ENCODE data around the gene BICRA. TPM values are rescaled to one million over a fixed set of nuclear protein-coding genes. Genes with fewer than 3 reads are reported as not detected.
"Not testable (repeated sequence)": the region's sequence is repeated elsewhere in the genome, so short reads cannot be mapped to it uniquely, and the experiment has no call there.

The BICRA gene
- total and polyA plus RNA-seq, 9 of the 15 experiments (the other 6 are each of a cell fraction or from before 2014, with no cell fraction given), result 0.01 to 8.8 (median 1.2) TPM

DNA sequence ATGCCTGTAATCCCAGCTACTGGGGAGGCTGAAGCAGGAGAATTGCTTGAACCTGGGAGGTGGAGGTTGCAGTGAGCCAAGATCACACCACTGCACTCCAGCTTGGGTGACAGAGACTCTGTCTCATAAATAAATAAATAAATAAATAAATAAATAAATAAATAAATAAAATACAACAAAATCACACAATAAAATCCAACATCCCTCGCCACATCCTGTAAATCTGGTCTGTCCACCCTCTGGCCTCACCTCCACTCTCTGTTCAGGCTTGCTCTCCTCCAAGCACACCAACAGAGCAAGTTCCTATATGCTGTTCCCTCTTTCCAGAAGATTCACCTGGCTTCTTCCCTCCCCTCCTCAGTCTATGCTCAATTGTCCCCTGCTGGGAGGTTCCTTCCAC is 25.8 kb upstream of the BICRA start:
- H4K20me1 ChIP-seq (replicated peaks; ENCODE audit: control insufficient read depth, insufficient read depth, low read length); FAIRE-seq; H3K9ac ChIP-seq (ENCODE audit: insufficient read depth in 1 of 2, low read depth in 2 of 2, low read length in 2 of 2); BruUV-seq (replicated peaks); intact Hi-C loops (cut with micrococcal nuclease); H3K27ac ChIP-seq (ENCODE audit: extremely low read depth, low read depth, low read length); H3K79me2 ChIP-seq (ENCODE audit: control insufficient read depth, insufficient read depth, low read length); H3K4me2 ChIP-seq (ENCODE audit: insufficient read depth, low read length); H3K36me3 ChIP-seq (ENCODE audit: control insufficient read depth, insufficient read depth, low read length); in situ Hi-C loops (cut with MboI); H3K9me1 ChIP-seq (ENCODE audit: control insufficient read depth, insufficient read depth, low read length); CTCF ChIA-PET (ENCODE audit: low intra/inter-chr PET ratio); H3K9me3 ChIP-seq (replicated peaks; ENCODE audit: control insufficient read depth, insufficient read depth, low read depth, low read length); ATAC-seq; H3K4me1 ChIP-seq (replicated peaks in 1 of 2; ENCODE audit: control insufficient read depth in 2 of 2, insufficient read depth in 2 of 2, low read length in 2 of 2); H3K4me3 ChIP-seq; H2AFZ ChIP-seq (ENCODE audit: low read depth, low read length); DNase-seq (ENCODE audit: extremely low read depth in 1 of 4, low spot score in 3 of 4): not testable (repeated sequence)
- WGBS (ENCODE audit: insufficient coverage, low coverage, missing lambda C conversion rate), result 14% methylated on average over 1 of the region's 1 CpG
- peaks cover 0 to 11% of the 10 kb centered on the region in 2 experiments; a peak in 1 of 5 replicates for H3K27me3 ChIP-seq (ENCODE audit: control insufficient read depth in 2 of 2, insufficient read depth in 2 of 2, low read length in 2 of 2)
- POLR2A ChIA-PET, result interaction anchor here (1.0 kb wide), 1 partner anchor 8 kb away, joined by 3 read pairs; no protein-coding TSS in a partner anchor

DNA sequence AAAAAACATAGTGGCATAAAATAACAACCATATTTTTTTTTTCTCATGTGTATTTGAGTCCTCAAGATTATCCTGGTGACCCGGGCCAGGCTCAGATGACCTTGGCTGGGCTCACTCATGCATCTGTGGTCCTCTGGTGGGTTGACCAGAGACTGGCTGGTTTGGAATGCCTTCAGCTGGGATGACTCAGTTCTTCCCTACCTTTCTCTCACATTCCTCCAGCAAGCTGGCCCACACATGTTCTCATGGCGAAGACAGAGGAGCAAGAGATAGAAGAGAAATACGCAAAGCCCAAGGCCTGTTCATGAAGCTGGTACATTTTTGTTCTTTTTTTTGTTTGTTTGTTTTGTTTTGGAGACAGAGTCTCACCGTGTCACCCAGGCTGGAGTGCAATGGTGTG is 21.6 kb upstream of the BICRA start:
- TF ChIP-seq, protein P1, sequence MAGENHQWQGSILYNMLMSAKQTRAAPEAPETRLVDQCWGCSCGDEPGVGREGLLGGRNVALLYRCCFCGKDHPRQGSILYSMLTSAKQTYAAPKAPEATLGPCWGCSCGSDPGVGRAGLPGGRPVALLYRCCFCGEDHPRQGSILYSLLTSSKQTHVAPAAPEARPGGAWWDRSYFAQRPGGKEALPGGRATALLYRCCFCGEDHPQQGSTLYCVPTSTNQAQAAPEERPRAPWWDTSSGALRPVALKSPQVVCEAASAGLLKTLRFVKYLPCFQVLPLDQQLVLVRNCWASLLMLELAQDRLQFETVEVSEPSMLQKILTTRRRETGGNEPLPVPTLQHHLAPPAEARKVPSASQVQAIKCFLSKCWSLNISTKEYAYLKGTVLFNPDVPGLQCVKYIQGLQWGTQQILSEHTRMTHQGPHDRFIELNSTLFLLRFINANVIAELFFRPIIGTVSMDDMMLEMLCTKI (IDR thresholded peaks at IDR 0.05; ENCODE audit: partially characterized antibody), result no peak
- TF ChIP-seq TAF15 (IDR thresholded peaks at IDR 0.05; ENCODE audit: low read depth, low read length), result no peak
- TF ChIP-seq, protein P2, sequence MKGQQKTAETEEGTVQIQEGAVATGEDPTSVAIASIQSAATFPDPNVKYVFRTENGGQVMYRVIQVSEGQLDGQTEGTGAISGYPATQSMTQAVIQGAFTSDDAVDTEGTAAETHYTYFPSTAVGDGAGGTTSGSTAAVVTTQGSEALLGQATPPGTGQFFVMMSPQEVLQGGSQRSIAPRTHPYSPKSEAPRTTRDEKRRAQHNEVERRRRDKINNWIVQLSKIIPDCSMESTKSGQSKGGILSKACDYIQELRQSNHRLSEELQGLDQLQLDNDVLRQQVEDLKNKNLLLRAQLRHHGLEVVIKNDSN (CRISPR knock-in tag; IDR thresholded peaks at IDR 0.05), result no peak
- TF ChIP-seq, protein P3, sequence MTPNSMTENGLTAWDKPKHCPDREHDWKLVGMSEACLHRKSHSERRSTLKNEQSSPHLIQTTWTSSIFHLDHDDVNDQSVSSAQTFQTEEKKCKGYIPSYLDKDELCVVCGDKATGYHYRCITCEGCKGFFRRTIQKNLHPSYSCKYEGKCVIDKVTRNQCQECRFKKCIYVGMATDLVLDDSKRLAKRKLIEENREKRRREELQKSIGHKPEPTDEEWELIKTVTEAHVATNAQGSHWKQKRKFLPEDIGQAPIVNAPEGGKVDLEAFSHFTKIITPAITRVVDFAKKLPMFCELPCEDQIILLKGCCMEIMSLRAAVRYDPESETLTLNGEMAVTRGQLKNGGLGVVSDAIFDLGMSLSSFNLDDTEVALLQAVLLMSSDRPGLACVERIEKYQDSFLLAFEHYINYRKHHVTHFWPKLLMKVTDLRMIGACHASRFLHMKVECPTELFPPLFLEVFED (CRISPR knock-in tag; conservative IDR thresholded peaks at IDR 0.05), result no peak
- FAIRE-seq (no peak), DNase-seq (ENCODE audit: extremely low read depth in 1 of 4, low spot score in 3 of 4) (no peak), ATAC-seq (no peak)
- BruUV-seq (replicated peaks), result no TSS peak
- WGBS (ENCODE audit: insufficient coverage, low coverage, missing lambda C conversion rate), result 14% methylated on average over 4 of the region's 4 CpGs
- Histone ChIP-seq H3K36me3 (ENCODE audit: control insufficient read depth, insufficient read depth, low read length) (no peaks in the 10 kb centered on the region), H3K79me2 (ENCODE audit: control insufficient read depth, insufficient read depth, low read length) (no peaks in the 10 kb centered on the region), H3K4me2 (ENCODE audit: insufficient read depth, low read length) (no peak overlapping the region), H3K4me3 (no peak overlapping the region), H4K20me1 (replicated peaks; ENCODE audit: control insufficient read depth, insufficient read depth, low read length) (no peaks in the 10 kb centered on the region), H3K4me1 (replicated peaks in 1 of 2; ENCODE audit: control insufficient read depth in 2 of 2, insufficient read depth in 2 of 2, low read length in 2 of 2) (no peaks in the 10 kb centered on the region), H2AFZ (ENCODE audit: low read depth, low read length) (no peak overlapping the region), H3K9me1 (ENCODE audit: control insufficient read depth, insufficient read depth, low read length) (no peaks in the 10 kb centered on the region), H3K9me3 (replicated peaks; ENCODE audit: control insufficient read depth, insufficient read depth, low read depth, low read length) (peaks cover 8% of the 10 kb centered on the region), H3K27me3 (ENCODE audit: control insufficient read depth in 2 of 2, insufficient read depth in 2 of 2, low read length in 2 of 2) (peaks cover 12 to 17% of the 10 kb centered on the region in 2 experiments; a peak in 4 of 5 replicates), H3K27ac (ENCODE audit: extremely low read depth, low read depth, low read length) (no peak overlapping the region), H3K9ac (ENCODE audit: insufficient read depth in 1 of 2, low read depth in 2 of 2, low read length in 2 of 2) (no peak overlapping the region)
- POLR2A ChIA-PET, result interaction anchor here (0.7 kb wide), 1 partner anchor 38 kb away, joined by 3 read pairs; no protein-coding TSS in a partner anchor
- intact Hi-C loops (cut with micrococcal nuclease) (no loop called here), in situ Hi-C loops (cut with MboI) (no loop called here)
- CTCF ChIA-PET (ENCODE audit: low intra/inter-chr PET ratio), result no interaction called here

All from K562 (cell line).